ENCODE results near the gene DRC7. TPM values are rescaled to one million over a fixed set of nuclear protein-coding genes. Genes with fewer than 3 reads are reported as not detected.
"Not testable (repeated sequence)": the region's sequence is repeated elsewhere in the genome, so short reads cannot be mapped to it uniquely, and the experiment has no call there.

DRC7 gene
- total and polyA plus RNA-seq, 2 donors: 0.32 to 0.33 TPM

DNA sequence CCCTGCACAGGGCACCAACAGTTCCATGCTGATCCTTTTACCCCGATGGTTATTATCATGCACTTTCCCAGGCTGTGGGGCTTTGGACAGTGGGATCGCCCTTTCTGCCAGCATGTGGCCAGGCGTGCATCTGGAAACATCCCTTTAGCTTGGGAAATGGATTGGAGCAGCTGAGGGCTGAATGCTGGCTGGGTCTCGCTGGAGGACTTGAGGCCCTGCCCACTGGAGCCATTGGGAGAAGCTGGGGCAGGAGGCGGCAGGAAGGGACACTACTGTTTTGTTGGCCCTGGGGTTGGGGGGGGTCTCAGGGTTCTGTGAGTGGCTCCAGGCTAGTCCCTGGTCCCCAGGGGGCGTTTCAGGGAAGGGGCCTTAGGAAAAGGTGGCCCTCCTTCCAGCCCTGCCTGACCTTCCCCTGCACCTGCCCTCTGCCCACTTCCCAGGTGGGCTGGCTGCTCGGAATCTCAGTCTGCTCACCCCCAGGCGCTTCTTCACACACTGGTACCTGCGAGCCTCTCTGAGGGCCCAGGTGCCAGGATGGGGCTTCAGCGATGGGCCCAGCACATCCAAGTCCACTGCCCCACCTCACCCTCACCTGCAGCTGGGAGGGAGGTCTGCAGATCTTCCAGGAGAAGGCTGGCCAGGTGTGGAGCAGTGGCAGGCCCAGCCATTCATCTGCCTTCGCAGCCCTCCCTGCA is 28.1 kb upstream of the DRC7 start:
- Histone ChIP-seq H3K36me3 (ENCODE audit: control insufficient read depth in 2 of 2, insufficient read depth in 2 of 2, low read length in 1 of 2) (peaks cover 21 to 30% of the 10 kb centered on the region in 2 donors), H3K27ac (ENCODE audit: low read depth in 1 of 2, low read length in 1 of 2) (no peak overlapping the region), H3K4me3 (ENCODE audit: low read length in 2 of 2) (no peak overlapping the region), H3K9me3 (ENCODE audit: control insufficient read depth in 2 of 2, insufficient read depth in 1 of 2, low read length in 1 of 2) (no peaks in the 10 kb centered on the region), H3K4me1 (ENCODE audit: control insufficient read depth in 2 of 2, insufficient read depth in 2 of 2, low read length in 2 of 2) (no peaks in the 10 kb centered on the region), H3K27me3 (ENCODE audit: control insufficient read depth in 2 of 2, insufficient read depth in 1 of 2, low read length in 1 of 2) (no peaks in the 10 kb centered on the region)
- 94% methylated on average over 11 of the region's 11 CpGs for WGBS
- no peak for DNase-seq (ENCODE audit: low read depth in 6 of 9, low spot score in 9 of 9)

DNA sequence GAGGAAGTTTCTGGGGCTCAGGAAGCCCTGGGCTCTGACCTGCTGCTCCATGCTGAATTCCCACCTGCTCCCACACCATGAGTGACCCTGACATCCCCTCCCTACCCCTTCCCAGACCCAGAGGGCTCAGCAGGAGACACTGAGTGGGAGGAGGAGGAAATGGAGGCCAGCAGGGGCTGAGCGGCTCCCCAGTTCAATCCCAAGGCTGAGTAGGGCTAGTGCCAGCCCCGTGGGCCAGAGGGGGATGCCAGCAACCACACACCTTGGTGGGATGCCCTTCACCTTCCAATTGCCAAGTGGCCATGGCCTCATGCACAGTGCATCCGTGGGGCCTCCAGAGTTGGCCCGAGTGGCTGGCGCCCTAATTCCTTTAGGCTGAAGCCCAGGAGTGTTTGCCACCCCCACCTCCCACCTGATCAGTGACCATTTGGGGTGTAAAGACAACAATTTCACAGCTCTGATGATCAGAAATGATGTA is 27.5 kb upstream of the DRC7 start:
- Histone ChIP-seq H3K27ac (ENCODE audit: low read depth in 1 of 2, low read length in 1 of 2) (no peak overlapping the region), H3K4me1 (ENCODE audit: control insufficient read depth in 2 of 2, insufficient read depth in 2 of 2, low read length in 2 of 2) (no peaks in the 10 kb centered on the region), H3K36me3 (ENCODE audit: control insufficient read depth in 2 of 2, insufficient read depth in 2 of 2, low read length in 1 of 2) (peaks cover 15 to 25% of the 10 kb centered on the region in 2 donors), H3K27me3 (ENCODE audit: control insufficient read depth in 2 of 2, insufficient read depth in 1 of 2, low read length in 1 of 2) (no peaks in the 10 kb centered on the region), H3K9me3 (ENCODE audit: control insufficient read depth in 2 of 2, insufficient read depth in 1 of 2, low read length in 1 of 2) (no peaks in the 10 kb centered on the region), H3K4me3 (ENCODE audit: low read length in 2 of 2) (no peak overlapping the region)
- DNase-seq (ENCODE audit: low read depth in 6 of 9, low spot score in 9 of 9): no peak
- 98% methylated on average over 5 of the region's 5 CpGs for WGBS

DNA sequence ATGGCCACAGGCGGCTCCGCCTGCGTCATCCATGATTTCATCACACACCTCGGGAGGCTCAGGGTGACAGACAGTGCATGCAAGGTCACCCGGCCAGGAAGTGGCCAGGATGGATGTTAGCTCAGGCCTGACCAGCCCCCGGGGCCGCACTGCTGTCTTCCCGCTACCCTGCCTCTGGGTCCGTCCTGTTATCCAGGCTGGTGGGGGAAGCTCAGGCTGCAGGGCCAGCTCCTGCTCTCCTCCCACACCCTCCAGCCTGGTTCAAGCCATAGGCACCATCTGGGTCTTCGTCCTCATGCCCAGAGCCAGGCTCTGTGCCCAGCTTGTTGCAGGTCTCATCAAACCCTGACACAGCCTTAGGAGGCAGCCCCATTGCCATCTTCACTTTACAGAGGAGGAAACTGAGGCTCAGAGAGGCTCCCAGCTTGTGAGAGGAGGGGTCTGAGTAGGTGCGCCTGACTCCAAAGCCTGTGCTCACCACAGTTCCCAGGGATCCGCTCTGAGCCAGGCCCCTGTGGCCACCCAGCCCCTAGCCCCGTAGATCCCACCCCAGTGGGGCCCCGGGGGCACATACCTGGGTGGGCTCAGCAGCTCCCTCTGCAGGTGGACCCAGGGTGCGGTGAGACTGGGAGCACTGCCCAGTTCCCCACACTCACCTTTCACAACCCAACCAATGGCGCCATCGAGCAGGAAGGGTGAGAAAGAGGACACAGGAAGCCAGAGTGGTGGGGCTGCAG is 26.9 kb upstream of the DRC7 start:
- Histone ChIP-seq H3K9me3 (ENCODE audit: control insufficient read depth in 2 of 2, insufficient read depth in 1 of 2, low read length in 1 of 2) (no peaks in the 10 kb centered on the region), H3K36me3 (ENCODE audit: control insufficient read depth in 2 of 2, insufficient read depth in 2 of 2, low read length in 1 of 2) (peaks cover 10 to 21% of the 10 kb centered on the region in 2 donors), H3K4me3 (ENCODE audit: low read length in 2 of 2) (no peak overlapping the region), H3K4me1 (ENCODE audit: control insufficient read depth in 2 of 2, insufficient read depth in 2 of 2, low read length in 2 of 2) (no peaks in the 10 kb centered on the region), H3K27ac (ENCODE audit: low read depth in 1 of 2, low read length in 1 of 2) (no peak overlapping the region), H3K27me3 (ENCODE audit: control insufficient read depth in 2 of 2, insufficient read depth in 1 of 2, low read length in 1 of 2) (no peaks in the 10 kb centered on the region)
- DNase-seq (ENCODE audit: low read depth in 6 of 9, low spot score in 9 of 9): no peak
- 91% methylated on average over 17 of the region's 17 CpGs for WGBS

DNA sequence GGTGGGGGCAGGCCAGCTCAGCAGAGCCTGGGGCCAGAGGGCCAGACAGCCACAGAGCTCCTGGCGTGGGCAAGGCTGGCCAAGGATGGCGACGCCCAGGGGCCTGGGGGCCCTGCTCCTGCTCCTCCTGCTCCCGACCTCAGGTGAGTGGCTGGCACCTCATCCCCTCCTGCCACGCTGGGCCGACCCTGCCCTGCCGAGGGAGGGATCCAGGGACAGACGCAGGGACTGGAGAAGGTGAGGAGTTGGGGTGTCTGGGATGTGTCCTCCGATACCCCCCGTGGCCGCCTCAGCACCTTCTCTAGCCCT is 26.4 kb upstream of the DRC7 start, which contains the start of gene ADGRG3:
ADGRG3 (plus strand) TSS at position 44 of the 309 bp plus-strand sequence; CDS start at position 86, 42 bp downstream.
- Histone ChIP-seq H3K4me3 (ENCODE audit: low read length in 2 of 2) (no peak within 1 kb of the TSS), H3K9me3 (ENCODE audit: control insufficient read depth in 2 of 2, insufficient read depth in 1 of 2, low read length in 1 of 2) (no peaks in the 10 kb centered on the region), H3K27ac (ENCODE audit: low read depth in 1 of 2, low read length in 1 of 2) (no peak within 1 kb of the TSS), H3K4me1 (ENCODE audit: control insufficient read depth in 2 of 2, insufficient read depth in 2 of 2, low read length in 2 of 2) (no peaks in the 10 kb centered on the region), H3K27me3 (ENCODE audit: control insufficient read depth in 2 of 2, insufficient read depth in 1 of 2, low read length in 1 of 2) (no peaks in the 10 kb centered on the region), H3K36me3 (ENCODE audit: control insufficient read depth in 2 of 2, insufficient read depth in 2 of 2, low read length in 1 of 2) (peaks cover 6 to 18% of the 10 kb centered on the region in 2 donors)
- no peak for DNase-seq (ENCODE audit: low read depth in 6 of 9, low spot score in 9 of 9)
- 94% methylated on average over 11 of the region's 11 CpGs for WGBS

DNA sequence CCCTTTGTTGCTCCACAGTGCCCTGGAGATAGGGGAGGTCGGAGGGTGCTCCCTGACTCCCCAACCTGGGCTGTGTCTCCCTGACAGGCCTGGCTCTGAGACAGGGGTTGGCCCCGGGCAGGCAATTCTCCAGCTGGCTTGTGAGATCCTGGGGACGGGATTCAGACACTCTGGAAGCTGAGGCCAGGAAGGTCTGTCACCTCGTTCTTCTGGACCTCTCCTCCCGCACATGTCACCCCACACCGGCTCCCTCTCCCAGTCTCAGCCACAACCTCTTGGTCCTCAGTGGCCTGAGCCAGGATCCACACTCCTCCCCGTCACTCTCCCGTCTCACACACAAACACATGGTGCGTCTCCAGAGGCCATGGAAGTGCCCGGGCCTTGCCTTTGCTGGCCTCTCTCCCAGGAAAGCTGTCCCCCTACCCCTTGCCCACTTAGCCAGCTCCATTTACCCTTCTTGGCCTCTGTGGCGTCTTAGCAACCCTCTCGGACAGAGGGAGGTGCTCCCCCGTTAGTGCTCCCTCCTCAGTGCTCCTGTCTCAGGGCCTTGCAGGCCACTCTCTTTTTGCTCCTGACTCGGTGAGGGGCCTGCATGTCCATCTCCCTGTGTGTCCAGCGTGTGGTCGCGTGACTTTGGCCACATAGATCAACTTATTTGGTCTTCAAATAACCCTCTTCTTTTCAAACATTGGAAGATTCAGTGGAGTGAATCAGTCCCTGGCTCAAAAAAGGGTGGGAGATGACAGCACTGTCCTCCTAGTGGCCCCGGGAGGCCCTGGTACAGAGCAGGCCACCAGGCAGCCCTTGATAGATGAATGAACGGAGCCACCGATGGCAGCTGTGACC is 25.8 kb upstream of the DRC7 start:
- WGBS: 95% methylated on average over 20 of the region's 20 CpGs
- H3K4me1 ChIP-seq (ENCODE audit: control insufficient read depth in 2 of 2, insufficient read depth in 2 of 2, low read length in 2 of 2): no peaks in the 10 kb centered on the region
- no peak overlapping the region for H3K4me3 ChIP-seq (ENCODE audit: low read length in 2 of 2)
- H3K9me3 ChIP-seq (ENCODE audit: control insufficient read depth in 2 of 2, insufficient read depth in 1 of 2, low read length in 1 of 2): no peaks in the 10 kb centered on the region
- no peaks in the 10 kb centered on the region for H3K27me3 ChIP-seq (ENCODE audit: control insufficient read depth in 2 of 2, insufficient read depth in 1 of 2, low read length in 1 of 2)
- H3K27ac ChIP-seq (ENCODE audit: low read depth in 1 of 2, low read length in 1 of 2): no peak overlapping the region
- peaks cover under 1 to 11% of the 10 kb centered on the region in 2 donors for H3K36me3 ChIP-seq (ENCODE audit: control insufficient read depth in 2 of 2, insufficient read depth in 2 of 2, low read length in 1 of 2)
- no peak for DNase-seq (ENCODE audit: low read depth in 6 of 9, low spot score in 9 of 9)

DNA sequence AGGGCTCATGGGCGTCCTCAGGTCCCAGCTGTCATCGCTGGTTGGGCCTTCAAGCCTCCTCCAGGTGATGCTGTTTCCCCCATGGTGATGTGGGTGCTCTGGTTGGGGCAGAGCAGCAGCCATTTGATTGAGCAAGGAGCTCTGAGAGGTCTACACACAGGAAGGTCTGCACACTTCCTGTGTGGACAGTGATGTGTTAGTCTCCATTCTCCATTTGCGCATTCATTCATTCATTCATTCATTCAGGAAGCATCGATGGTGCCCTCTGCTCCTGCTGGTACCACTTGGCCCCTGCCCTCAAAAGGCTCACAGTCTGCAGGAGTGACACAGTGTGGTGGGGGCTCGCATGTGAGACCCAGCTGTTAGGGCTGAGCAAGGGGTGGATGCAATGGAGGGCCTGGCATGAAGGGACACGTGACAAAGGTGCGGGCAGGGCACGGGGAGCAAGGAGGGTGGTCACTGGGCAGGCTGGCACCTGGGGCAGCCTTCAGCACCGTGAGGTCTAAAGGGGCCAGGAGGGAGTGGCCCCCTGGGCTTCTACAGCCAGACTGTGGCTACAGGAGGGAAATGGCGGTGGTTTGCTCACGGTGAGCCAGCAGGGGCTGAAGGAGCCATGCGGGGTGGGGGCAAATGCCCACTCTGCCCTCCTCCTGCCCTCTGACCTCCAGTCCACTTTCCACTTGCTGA is 25.0 kb upstream of the DRC7 start:
- no peaks in the 10 kb centered on the region for H3K27me3 ChIP-seq (ENCODE audit: control insufficient read depth in 2 of 2, insufficient read depth in 1 of 2, low read length in 1 of 2)
- H3K4me1 ChIP-seq (ENCODE audit: control insufficient read depth in 2 of 2, insufficient read depth in 2 of 2, low read length in 2 of 2): no peaks in the 10 kb centered on the region
- H3K9me3 ChIP-seq (ENCODE audit: control insufficient read depth in 2 of 2, insufficient read depth in 1 of 2, low read length in 1 of 2): no peaks in the 10 kb centered on the region
- 86% methylated on average over 12 of the region's 12 CpGs for WGBS
- H3K36me3 ChIP-seq (ENCODE audit: control insufficient read depth in 2 of 2, insufficient read depth in 2 of 2, low read length in 1 of 2): peaks cover 0 to 4% of the 10 kb centered on the region in 2 donors
- DNase-seq (ENCODE audit: low read depth in 6 of 9, low spot score in 9 of 9): no peak
- no peak overlapping the region for H3K4me3 ChIP-seq (ENCODE audit: low read length in 2 of 2)
- H3K27ac ChIP-seq (ENCODE audit: low read depth in 1 of 2, low read length in 1 of 2): no peak overlapping the region

DNA sequence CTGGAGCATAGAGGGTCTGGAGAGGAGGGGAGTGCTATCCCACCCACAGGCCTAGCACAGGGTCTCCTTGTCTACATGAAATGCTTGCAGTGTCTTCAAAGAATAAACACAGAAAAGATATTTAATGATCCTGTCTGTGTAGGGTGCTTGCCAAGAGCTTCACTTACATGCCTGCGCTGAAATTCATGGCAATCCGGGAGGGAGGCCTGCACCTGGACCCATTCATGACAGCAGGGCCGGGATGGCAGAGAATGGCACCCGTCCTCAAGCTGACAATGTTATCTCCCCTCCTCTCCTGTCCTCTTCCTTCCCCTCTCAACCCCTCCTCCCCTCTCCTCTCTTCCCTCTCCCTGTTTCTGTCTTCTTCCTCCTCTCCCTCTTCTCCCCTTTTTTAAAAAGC is 24.4 kb upstream of the DRC7 start:
- no peak overlapping the region for H3K4me3 ChIP-seq (ENCODE audit: low read length in 2 of 2)
- no peak for DNase-seq (ENCODE audit: low read depth in 6 of 9, low spot score in 9 of 9)
- no peaks in the 10 kb centered on the region for H3K27me3 ChIP-seq (ENCODE audit: control insufficient read depth in 2 of 2, insufficient read depth in 1 of 2, low read length in 1 of 2)
- no peaks in the 10 kb centered on the region for H3K9me3 ChIP-seq (ENCODE audit: control insufficient read depth in 2 of 2, insufficient read depth in 1 of 2, low read length in 1 of 2)
- peaks cover 0 to 1% of the 10 kb centered on the region in 2 donors for H3K36me3 ChIP-seq (ENCODE audit: control insufficient read depth in 2 of 2, insufficient read depth in 2 of 2, low read length in 1 of 2)
- WGBS: 74% methylated on average over 4 of the region's 4 CpGs
- H3K27ac ChIP-seq (ENCODE audit: low read depth in 1 of 2, low read length in 1 of 2): no peak overlapping the region
- no peaks in the 10 kb centered on the region for H3K4me1 ChIP-seq (ENCODE audit: control insufficient read depth in 2 of 2, insufficient read depth in 2 of 2, low read length in 2 of 2)

DNA sequence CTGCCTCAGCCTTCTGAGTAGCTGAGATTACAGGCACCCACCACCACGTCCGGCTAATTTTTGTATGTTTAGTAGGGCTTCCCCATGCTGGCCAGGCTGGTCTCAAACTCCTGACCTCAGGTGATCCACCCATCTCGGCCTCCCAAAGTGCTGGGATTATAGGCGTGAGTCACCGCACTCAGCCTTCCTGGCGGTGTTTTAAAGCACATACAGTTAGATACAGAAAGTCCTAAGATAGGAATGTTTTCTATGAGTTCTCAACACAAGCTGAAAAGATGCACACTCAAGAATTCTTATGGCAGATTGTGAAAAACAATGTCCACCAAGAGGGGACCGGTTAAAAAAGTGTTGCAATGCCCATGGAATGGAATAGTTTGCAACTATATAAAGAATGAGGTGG is 23.2 kb upstream of the DRC7 start:
- not testable (repeated sequence) for H3K27me3 ChIP-seq (ENCODE audit: control insufficient read depth in 2 of 2, insufficient read depth in 1 of 2, low read length in 1 of 2); H3K9me3 ChIP-seq (ENCODE audit: control insufficient read depth in 2 of 2, insufficient read depth in 1 of 2, low read length in 1 of 2); H3K27ac ChIP-seq (ENCODE audit: low read depth in 1 of 2, low read length in 1 of 2); H3K4me3 ChIP-seq (ENCODE audit: low read length in 2 of 2); H3K36me3 ChIP-seq (ENCODE audit: control insufficient read depth in 2 of 2, insufficient read depth in 2 of 2, low read length in 1 of 2); DNase-seq (ENCODE audit: low read depth in 6 of 9, low spot score in 9 of 9); H3K4me1 ChIP-seq (ENCODE audit: control insufficient read depth in 2 of 2, insufficient read depth in 2 of 2, low read length in 2 of 2)
- 98% methylated on average over 7 of the region's 7 CpGs for WGBS
